GM12878 (cell line): ENCODE measurements around the gene CYB5RL. TPM values are rescaled to one million over a fixed set of nuclear protein-coding genes. Genes with fewer than 3 reads are reported as not detected.

Experiments
- ATAC-seq: fragments of 200-7000 bp; cut with Tn5 transposase; 3 replicates; pipeline ENCODE4 v1.9.1; 2020; ENCODE audit warnings: mild to moderate bottlenecking, moderate library complexity
- BruUV-seq: library from RNA; stranded (reverse); fragments of 400-500 nt; replicated peaks from 2 replicates; lab custom pipeline; 2021; lab: Mats Ljungman, UMichigan
- CTCF ChIA-PET: fragments of 300-600 bp; sonication (Branson Sonifier 250); formaldehyde crosslinking; extraction: SDS; loops from one replicate; lab custom pipeline; 2021; ENCODE audit warnings: inconsistent platforms; lab: Yijun Ruan, JAX
- POLR2A ChIA-PET: fragments of 350-600 bp; formaldehyde crosslinking; extraction: SDS; loops from one replicate; lab custom pipeline; 2021; ENCODE audit warnings: inconsistent platforms; lab: Charles Lee
- RAD21 ChIA-PET: fragments of 300-600 bp; sonication (Branson Sonifier 250); formaldehyde crosslinking; loops from one replicate; lab custom pipeline; 2023; ENCODE audit warnings: antibody characterized with exemption; ENCODE audit not compliant: unreplicated experiment; lab: Charles Lee
- SMC1A ChIA-PET: fragments of 300-600 bp; sonication (Branson Sonifier 250); formaldehyde crosslinking; loops from one replicate; lab custom pipeline; 2023; ENCODE audit not compliant: unreplicated experiment, uncharacterized antibody; lab: Charles Lee
- DNase-seq: peaks from one replicate; pipeline ENCODE4 v3.0.0-alpha.2; 2011; ENCODE audit warnings: low read depth, low spot score
- FAIRE-seq: peaks from 3 replicates; lab custom pipeline; 2011; peaks lifted over from hg19 to GRCh38; lab: Jason Lieb, UNC
- H2AFZ ChIP-seq: 2 replicates; pipeline ENCODE4 v1.6.0; 2011; ENCODE audit warnings: low read depth, low read length, control low read depth; ENCODE audit not compliant: control insufficient read depth
- H3K27ac ChIP-seq: 2 replicates; pipeline ENCODE4 v1.5.1; 2011; ENCODE audit warnings: control low read depth; ENCODE audit not compliant: control insufficient read depth, insufficient read depth
- H3K27me3 ChIP-seq, 2 experiments: replicated peaks in 1 of 2; 2 replicates each; pipeline versions ENCODE4 v1.6.0 to v1.6.1; 2011; ENCODE audit warnings: low read length in 1 of 2; ENCODE audit not compliant: control insufficient read depth in 2 of 2, insufficient read depth in 2 of 2
- H3K36me3 ChIP-seq, 2 experiments: 2 replicates each; pipeline ENCODE4 v1.5.1; 2011; ENCODE audit warnings: low read length in 1 of 2; ENCODE audit not compliant: control insufficient read depth in 2 of 2, insufficient read depth in 2 of 2
- H3K4me1 ChIP-seq: 2 replicates; pipeline ENCODE4 v1.6.1; 2011; ENCODE audit warnings: mild to moderate bottlenecking, low read length, moderate library complexity, mixed read lengths; ENCODE audit not compliant: control insufficient read depth, insufficient read depth
- H3K4me2 ChIP-seq: 2 replicates; pipeline ENCODE4 v1.6.0; 2011; ENCODE audit warnings: control low read depth; ENCODE audit not compliant: control insufficient read depth, insufficient read depth
- H3K4me3 ChIP-seq: fragments of 200-600 bp; sonication (generic); 2 replicates; pipeline ENCODE4 v1.5.1; 2016
- H3K79me2 ChIP-seq: 2 replicates; pipeline ENCODE4 v1.6.0; 2011; ENCODE audit warnings: low read length; ENCODE audit not compliant: control insufficient read depth, insufficient read depth
- H3K9ac ChIP-seq: 2 replicates; pipeline ENCODE4 v1.8.0; 2011; ENCODE audit warnings: low read length, control low read depth, mixed read lengths; ENCODE audit not compliant: control insufficient read depth, insufficient read depth
- H3K9me3 ChIP-seq: replicated peaks from 3 replicates; pipeline ENCODE4 v1.5.1; 2011; ENCODE audit warnings: mild to moderate bottlenecking, low read length; ENCODE audit not compliant: control insufficient read depth, insufficient read depth
- H4K20me1 ChIP-seq: 2 replicates; pipeline ENCODE4 v1.6.0; 2011; ENCODE audit not compliant: control insufficient read depth, insufficient read depth
- BRCA1 ChIP-seq: IDR thresholded peaks from 2 replicates; pipeline ENCODE4 v1.6.1; 2011; ENCODE audit warnings: low read depth, low read length, improper control_type of control experiment
- CHD1 ChIP-seq: IDR thresholded peaks from 2 replicates; pipeline ENCODE4 v1.6.1; 2012; ENCODE audit warnings: low read depth, low read length, improper control_type of control experiment
- CTCF ChIP-seq, 3 experiments: IDR thresholded peaks in 2 of 3; conservative IDR thresholded peaks in 1 of 3; 2 replicates each; pipeline ENCODE4 v1.5.1; 2011; ENCODE audit warnings: low read depth in 3 of 3, low read length in 3 of 3, mild to moderate bottlenecking in 3 of 3, control low read depth in 2 of 3, moderate library complexity in 2 of 3, inconsistent platforms in 1 of 3, mixed read lengths in 1 of 3; ENCODE audit not compliant: control insufficient read depth in 2 of 3, insufficient read depth in 1 of 3; ENCODE audit errors: extremely low read depth in 1 of 3
- JUNB ChIP-seq: IDR thresholded peaks from 2 replicates; pipeline ENCODE4 v1.6.1; 2016; ENCODE audit warnings: antibody characterized with exemption, mild to moderate bottlenecking
- JUND ChIP-seq: IDR thresholded peaks from 2 replicates; pipeline ENCODE4 v1.6.1; 2012; ENCODE audit warnings: low read depth, mild to moderate bottlenecking, low read length, improper control_type of control experiment, moderate library complexity
- MEF2B ChIP-seq: fragments of 450-650 bp; IDR thresholded peaks from 2 replicates; pipeline ENCODE4 v1.6.1; 2018; ENCODE audit warnings: mild to moderate bottlenecking, moderate library complexity; ENCODE audit not compliant: partially characterized antibody, poor library complexity, severe bottlenecking
- PAX5 ChIP-seq: IDR thresholded peaks from 2 replicates; pipeline ENCODE4 v1.6.1; 2011; ENCODE audit warnings: low read depth, low read length, borderline replicate concordance
- POLR2AphosphoS2 ChIP-seq: IDR thresholded peaks from 2 replicates; pipeline ENCODE4 v1.6.1; 2011; ENCODE audit warnings: low read depth, mild to moderate bottlenecking, low read length, improper control_type of control experiment, moderate library complexity
- ZNF217 ChIP-seq: fragments of 450-650 bp; IDR thresholded peaks from 2 replicates; pipeline ENCODE4 v1.6.1; 2017; ENCODE audit warnings: antibody characterized with exemption, mild to moderate bottlenecking
- WGBS: methylation state at CpG from one replicate; pipeline ENCODE4 v1.1.6; 2016; ENCODE audit warnings: low lambda C conversion rate; ENCODE audit not compliant: insufficient replicate concordance, insufficient coverage; ENCODE audit errors: missing lambda C conversion rate; 5-methylcytosine and 5-hydroxymethylcytosine counted together
- in situ Hi-C: fragments of 300-500 bp; cut with MboI; formaldehyde crosslinking; loops from 9 replicates; pipeline ENCODE4 v1.14.3; 2018; ENCODE audit warnings: mixed read lengths
- intact Hi-C: fragments of 100-400 bp; cut with micrococcal nuclease; formaldehyde crosslinking; loops from one replicate; pipeline ENCODE4 v1.14.2; 2022; ENCODE audit not compliant: unreplicated experiment
- polyA plus RNA-seq, 11 experiments: library from polyadenylated mRNA; depleted of rRNA in 4 of 11; unstranded in 6 of 11; stranded (reverse) in 5 of 11; fragments of >200 nt; fragmentation: Nextera tagmentation in 4 of 11; fragmentation: Illumina TruSeq in 1 of 11; extraction: Ambion mirVana in 4 of 11; extraction: Trizol in 1 of 11; gene quantifications; 1 replicate in 1 of 11; 2 replicates in 10 of 11; pipeline versions ENCODE4 v1.2.1 to v1.2.3, GENCODE V29; 2011 to 2016; ENCODE audit warnings: inconsistent platforms in 2 of 11, missing spikeins in 2 of 11, low read depth in 1 of 11
- total RNA-seq, 4 experiments: library from RNA; depleted of rRNA in 3 of 4; stranded (reverse); fragments of >200 nt in 3 of 4; fragmentation: Illumina TruSeq in 1 of 4; extraction: Trizol in 1 of 4; gene quantifications; 2 replicates each; pipeline versions ENCODE4 v1.2.1 to v1.2.3, GENCODE V29; 2013 to 2021
- TF ChIP-seq, protein P1 (sequence below): IDR thresholded peaks from 2 replicates; pipeline ENCODE4 v1.6.1; 2012; ENCODE audit warnings: low read depth, low read length, improper control_type of control experiment
- TF ChIP-seq, protein P2 (sequence below): fragments of 450-650 bp; IDR thresholded peaks from 2 replicates; pipeline ENCODE4 v1.6.1; 2018; ENCODE audit warnings: mild to moderate bottlenecking, low read depth, moderate library complexity; ENCODE audit not compliant: partially characterized antibody

The CYB5RL gene
- total and polyA plus RNA-seq, 10 of the 15 experiments (the other 5 are each of a cell fraction or from before 2014, with no cell fraction given): 3.1 to 8.7 (median 7.2) TPM

DNA sequence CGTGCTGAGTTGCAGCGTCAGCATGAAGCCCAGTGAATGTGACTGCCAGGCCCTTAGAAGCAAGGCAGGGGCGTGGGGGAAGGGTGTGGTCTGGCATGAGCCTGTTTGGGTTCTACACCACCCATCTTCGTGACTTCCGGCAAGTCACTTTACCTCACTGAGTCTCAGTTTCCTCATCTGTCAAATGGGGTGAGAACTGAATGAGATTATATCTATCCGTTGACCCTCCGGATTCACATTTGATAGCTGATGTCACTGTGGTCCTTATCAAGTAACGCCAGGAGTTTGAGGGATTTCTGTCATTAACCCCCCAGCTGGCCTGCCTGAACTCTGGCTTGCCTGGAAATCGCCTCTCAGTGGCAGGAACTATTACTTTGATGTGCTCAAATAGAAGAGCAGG is 15.7 kb upstream of the CYB5RL start:
- TF ChIP-seq JUND: no peak
- TF ChIP-seq POLR2AphosphoS2: no peak
- no peak for TF ChIP-seq BRCA1
- TF ChIP-seq CTCF (IDR thresholded peaks at IDR 0.05 in 2 of 3, conservative IDR thresholded peaks at IDR 0.05 in 1 of 3; ENCODE audit: control insufficient read depth in 2 of 3, extremely low read depth in 1 of 3, insufficient read depth in 1 of 3, low read depth in 3 of 3, low read length in 3 of 3): no peak
- no peak for TF ChIP-seq ZNF217
- TF ChIP-seq JUNB: no peak
- no peak for TF ChIP-seq CHD1
- TF ChIP-seq, protein P1, sequence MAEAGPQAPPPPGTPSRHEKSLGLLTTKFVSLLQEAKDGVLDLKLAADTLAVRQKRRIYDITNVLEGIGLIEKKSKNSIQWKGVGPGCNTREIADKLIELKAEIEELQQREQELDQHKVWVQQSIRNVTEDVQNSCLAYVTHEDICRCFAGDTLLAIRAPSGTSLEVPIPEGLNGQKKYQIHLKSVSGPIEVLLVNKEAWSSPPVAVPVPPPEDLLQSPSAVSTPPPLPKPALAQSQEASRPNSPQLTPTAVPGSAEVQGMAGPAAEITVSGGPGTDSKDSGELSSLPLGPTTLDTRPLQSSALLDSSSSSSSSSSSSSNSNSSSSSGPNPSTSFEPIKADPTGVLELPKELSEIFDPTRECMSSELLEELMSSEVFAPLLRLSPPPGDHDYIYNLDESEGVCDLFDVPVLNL: no peak
- TF ChIP-seq, protein P2, sequence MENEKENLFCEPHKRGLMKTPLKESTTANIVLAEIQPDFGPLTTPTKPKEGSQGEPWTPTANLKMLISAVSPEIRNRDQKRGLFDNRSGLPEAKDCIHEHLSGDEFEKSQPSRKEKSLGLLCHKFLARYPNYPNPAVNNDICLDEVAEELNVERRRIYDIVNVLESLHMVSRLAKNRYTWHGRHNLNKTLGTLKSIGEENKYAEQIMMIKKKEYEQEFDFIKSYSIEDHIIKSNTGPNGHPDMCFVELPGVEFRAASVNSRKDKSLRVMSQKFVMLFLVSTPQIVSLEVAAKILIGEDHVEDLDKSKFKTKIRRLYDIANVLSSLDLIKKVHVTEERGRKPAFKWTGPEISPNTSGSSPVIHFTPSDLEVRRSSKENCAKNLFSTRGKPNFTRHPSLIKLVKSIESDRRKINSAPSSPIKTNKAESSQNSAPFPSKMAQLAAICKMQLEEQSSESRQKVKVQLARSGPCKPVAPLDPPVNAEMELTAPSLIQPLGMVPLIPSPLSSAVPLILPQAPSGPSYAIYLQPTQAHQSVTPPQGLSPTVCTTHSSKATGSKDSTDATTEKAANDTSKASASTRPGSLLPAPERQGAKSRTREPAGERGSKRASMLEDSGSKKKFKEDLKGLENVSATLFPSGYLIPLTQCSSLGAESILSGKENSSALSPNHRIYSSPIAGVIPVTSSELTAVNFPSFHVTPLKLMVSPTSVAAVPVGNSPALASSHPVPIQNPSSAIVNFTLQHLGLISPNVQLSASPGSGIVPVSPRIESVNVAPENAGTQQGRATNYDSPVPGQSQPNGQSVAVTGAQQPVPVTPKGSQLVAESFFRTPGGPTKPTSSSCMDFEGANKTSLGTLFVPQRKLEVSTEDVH: no peak
- no peak for TF ChIP-seq MEF2B
- no peak for TF ChIP-seq PAX5
- TF ChIP-seq, all 136 proteins: peak for 0
- Histone ChIP-seq H3K9me3 (no peaks in the 10 kb centered on the region), H3K27me3 (no peaks in the 10 kb centered on the region), H4K20me1 (no peaks in the 10 kb centered on the region), H3K36me3 (peaks cover 38 to 42% of the 10 kb centered on the region in 2 experiments), H3K4me2 (no peak overlapping the region), H3K27ac (no peak overlapping the region), H3K9ac (no peak overlapping the region), H2AFZ (no peak overlapping the region), H3K4me3 (no peak overlapping the region), H3K4me1 (no peaks in the 10 kb centered on the region), H3K79me2 (no peaks in the 10 kb centered on the region)
- FAIRE-seq (no peak), DNase-seq (no peak), ATAC-seq (no peak)
- no TSS peak for BruUV-seq
- SMC1A ChIA-PET: no interaction called here
- POLR2A ChIA-PET: no interaction called here
- intact Hi-C loops: no loop called here
- in situ Hi-C loops: no loop called here
- RAD21 ChIA-PET: no interaction called here
- WGBS: 97% methylated on average over 9 of the region's 9 CpGs
- CTCF ChIA-PET: no interaction called here
